GM10266 (cell line): ENCODE data around the gene EFHC1.

Experiments used
- DNase-seq: peaks from one replicate; pipeline ENCODE4 v3.0.0; 2012; ENCODE audit errors: extremely low spot score
- CTCF ChIP-seq: IDR thresholded peaks from 2 replicates; pipeline ENCODE4 v1.5.1; 2012; ENCODE audit warnings: mild to moderate bottlenecking, low read depth; ENCODE audit not compliant: control insufficient read depth, insufficient read depth; ENCODE audit errors: missing control alignments

Gene EFHC1

GRCh38 chr6:52544602-52545405 is 124.7 kb downstream of the EFHC1 start:
- TF ChIP-seq CTCF = no peak
- no peak for DNase-seq

DNA sequence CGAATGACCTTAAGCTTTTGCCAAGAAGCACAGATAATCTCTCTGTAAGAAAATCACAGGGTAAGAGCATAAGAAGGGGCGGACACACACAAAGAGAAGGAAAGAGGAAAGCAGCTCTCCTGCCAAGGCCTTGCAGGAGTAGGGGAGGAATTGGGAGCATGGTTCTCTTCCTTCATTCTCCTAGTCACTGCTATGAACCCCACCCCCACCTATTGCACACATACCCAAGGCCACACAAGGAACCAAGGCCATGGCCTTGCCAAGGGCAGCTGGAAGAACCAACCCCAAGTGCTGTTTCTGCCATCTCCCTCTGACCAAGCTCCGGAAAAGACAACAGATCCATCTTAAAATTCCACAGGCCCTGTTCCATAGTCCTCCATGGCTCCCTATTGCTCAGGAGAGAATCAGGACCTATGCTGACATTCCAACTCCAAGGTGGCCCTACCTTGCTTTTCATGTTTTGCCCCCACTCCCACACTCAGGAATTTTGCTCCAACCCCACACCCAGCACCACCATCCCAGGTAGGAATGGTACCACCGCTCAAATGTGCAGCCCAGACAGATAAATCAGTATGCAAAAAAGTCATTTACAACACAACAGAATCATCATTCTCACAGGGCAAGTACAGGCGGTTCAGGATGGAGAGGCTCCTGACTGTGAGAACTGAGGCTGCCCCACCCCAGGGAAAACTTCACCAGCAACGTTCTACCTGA is 125.4 kb downstream of the EFHC1 start:
- no peak for TF ChIP-seq CTCF
- DNase-seq = no peak

GRCh38 chr6:52546192-52546591 is 126.0 kb downstream of the EFHC1 start:
- no peak for TF ChIP-seq CTCF
- no peak for DNase-seq

DNA sequence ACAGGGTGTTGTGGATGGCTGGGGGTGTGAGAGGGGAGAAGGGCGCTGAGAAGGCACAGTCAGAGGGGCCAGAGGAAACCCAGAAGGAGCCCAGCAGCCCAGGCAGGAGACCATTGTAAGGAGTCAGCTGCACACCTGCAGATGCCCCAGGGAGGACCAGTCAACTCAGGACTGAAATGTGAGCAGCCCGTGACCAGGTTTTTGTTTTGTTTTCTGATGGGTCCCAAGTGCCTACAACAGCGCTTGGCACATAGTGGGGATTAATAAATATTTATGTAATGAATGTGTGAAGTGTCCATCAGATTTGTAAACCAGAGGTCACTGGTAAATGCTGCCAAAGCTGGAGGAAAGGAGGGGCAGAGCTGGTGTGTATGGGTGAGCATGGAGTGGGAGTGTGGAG is 126.5 kb downstream of the EFHC1 start:
- no peak for TF ChIP-seq CTCF
- no peak for DNase-seq

DNA sequence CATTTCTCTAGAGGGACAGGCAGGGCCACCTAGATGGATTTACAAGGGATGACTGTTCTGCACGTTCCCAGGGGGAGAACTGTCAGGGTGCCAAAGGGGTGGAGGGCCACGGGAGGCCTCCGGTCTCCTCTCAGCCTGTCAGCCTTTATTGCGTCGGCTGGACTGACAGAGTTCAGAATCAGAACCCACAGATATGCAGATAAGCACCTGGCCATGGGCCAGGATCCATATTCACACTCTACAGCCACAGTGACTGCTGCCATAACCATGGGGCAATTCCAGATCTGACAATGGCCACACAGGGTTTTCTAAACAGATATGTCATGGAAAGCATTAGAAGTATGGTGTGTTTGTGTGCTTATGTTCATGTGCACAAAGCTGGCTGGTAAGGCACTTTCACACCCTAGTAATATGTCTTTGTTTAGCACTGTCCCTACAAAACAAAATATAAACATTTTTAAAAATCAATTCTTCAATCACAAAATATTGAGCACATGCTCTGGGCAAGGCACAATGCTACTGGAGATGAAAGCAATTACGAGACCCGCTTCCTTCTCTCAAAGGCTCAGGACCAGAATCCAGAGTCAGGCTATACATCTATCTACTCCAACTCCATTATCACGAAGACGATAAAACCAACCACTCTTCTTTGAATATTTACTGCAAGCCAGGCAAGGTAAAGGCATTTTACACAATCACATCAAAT is 127.7 kb downstream of the EFHC1 start:
- DNase-seq = no peak
- TF ChIP-seq CTCF = no peak

DNA sequence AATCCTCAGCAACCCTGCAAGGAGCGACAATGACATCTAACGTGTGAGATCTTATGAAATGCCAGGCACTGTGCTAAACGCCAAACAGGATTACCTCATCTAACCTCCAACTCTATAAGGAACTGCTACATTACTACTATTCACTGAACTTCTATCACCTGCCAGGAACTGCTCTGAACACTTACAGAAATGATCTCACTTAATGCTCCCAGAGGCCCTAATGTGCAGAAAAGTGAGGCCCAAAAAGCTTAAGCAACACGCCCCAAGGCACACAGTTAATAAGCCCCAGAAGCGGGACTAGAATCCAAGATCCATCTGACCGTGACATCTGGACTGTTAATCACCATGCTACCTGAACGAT is 128.2 kb downstream of the EFHC1 start:
- no peak for TF ChIP-seq CTCF
- DNase-seq = no peak
